Neural crest cell (in vitro differentiated cells): ENCODE measurements around the gene ENTREP3. TPM values are rescaled to one million over a fixed set of nuclear protein-coding genes. Genes with fewer than 3 reads are reported as not detected.
A peak's percentile ranks its signal among the peaks of the same experiment; 100 is the strongest.
"Not testable (repeated sequence)": the region's sequence is repeated elsewhere in the genome, so short reads cannot be mapped to it uniquely, and the experiment has no call there.

Source experiments
- DNase-seq: peaks from one replicate; pipeline ENCODE4 v3.0.0; 2021; ENCODE audit warnings: low read depth, mixed read lengths, low spot score
- H3K27ac Mint-ChIP-seq: one replicate; pipeline ENCODE4 v1.8.0; 2021; ENCODE audit warnings: mild to moderate bottlenecking, mixed read lengths; ENCODE audit not compliant: unreplicated experiment
- H3K27me3 Mint-ChIP-seq: 2 replicates; pipeline ENCODE4 v1.8.0; 2021; ENCODE audit warnings: low read depth, mild to moderate bottlenecking, mixed read lengths
- H3K36me3 Mint-ChIP-seq: 2 replicates; pipeline ENCODE4 v1.8.0; 2021; ENCODE audit warnings: low read depth, mild to moderate bottlenecking, mixed read lengths
- H3K4me1 Mint-ChIP-seq: 2 replicates; pipeline ENCODE4 v1.8.0; 2021; ENCODE audit warnings: mixed read lengths
- H3K4me3 Mint-ChIP-seq: one replicate; pipeline ENCODE4 v1.8.0; 2021; ENCODE audit warnings: mild to moderate bottlenecking, mixed read lengths
- H3K9me3 Mint-ChIP-seq: 2 replicates; pipeline ENCODE4 v1.8.0; 2021; ENCODE audit warnings: mixed read lengths
- total RNA-seq: library from RNA; stranded (reverse); gene quantifications from 2 replicates; pipeline ENCODE4 v1.2.1, GENCODE V29; 2021
- TF ChIP-seq, protein P1 (sequence below): fragments of 200-600 bp; sonication (generic); conservative IDR thresholded peaks from 2 replicates; pipeline ENCODE4 v1.5.0; 2021; ENCODE audit warnings: antibody characterized with exemption, mild to moderate bottlenecking

Gene ENTREP3
- total RNA-seq, 1 donor from 2014 or later = 93.1 TPM

DNA sequence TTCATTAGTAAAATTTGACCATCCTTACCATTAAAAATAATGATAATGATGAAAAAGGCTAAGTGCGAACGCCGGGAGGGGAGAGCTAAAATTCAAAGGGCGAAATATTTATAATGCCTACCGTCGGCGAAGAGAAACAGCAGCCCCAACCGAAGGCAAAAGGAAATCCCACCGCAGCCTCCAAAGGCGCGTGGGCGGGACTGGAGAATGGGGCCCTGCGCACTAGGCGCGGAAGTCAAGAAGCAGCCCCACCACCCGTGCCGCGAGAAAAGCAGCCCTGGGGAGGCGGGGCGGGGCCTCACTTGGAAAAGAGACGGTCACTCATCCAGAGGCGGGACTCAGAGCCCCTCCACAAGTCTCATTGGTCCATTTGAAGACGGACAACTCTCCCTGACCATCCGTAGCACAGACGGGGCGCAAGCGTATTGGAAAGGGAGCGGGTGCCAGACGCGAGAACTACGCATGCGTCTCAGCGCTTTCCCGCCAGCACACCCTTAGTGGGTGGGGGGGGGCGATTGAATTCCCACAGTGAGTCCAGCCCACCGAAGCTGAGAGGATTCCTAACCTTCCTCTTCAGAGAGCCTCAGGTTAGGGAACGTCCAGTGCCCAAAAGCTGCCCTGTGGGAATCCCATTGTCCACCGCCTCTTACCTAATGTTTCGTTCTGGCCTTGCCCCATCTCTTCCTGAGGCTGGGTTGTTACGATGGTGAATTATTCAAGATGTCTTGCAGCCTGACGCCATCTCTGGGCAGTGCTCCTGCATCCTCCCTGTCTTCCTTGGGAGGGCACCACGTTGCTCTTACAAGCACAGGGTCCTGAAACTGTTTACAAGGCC is 27.8 kb downstream of the ENTREP3 start:
- TF ChIP-seq, protein P1, sequence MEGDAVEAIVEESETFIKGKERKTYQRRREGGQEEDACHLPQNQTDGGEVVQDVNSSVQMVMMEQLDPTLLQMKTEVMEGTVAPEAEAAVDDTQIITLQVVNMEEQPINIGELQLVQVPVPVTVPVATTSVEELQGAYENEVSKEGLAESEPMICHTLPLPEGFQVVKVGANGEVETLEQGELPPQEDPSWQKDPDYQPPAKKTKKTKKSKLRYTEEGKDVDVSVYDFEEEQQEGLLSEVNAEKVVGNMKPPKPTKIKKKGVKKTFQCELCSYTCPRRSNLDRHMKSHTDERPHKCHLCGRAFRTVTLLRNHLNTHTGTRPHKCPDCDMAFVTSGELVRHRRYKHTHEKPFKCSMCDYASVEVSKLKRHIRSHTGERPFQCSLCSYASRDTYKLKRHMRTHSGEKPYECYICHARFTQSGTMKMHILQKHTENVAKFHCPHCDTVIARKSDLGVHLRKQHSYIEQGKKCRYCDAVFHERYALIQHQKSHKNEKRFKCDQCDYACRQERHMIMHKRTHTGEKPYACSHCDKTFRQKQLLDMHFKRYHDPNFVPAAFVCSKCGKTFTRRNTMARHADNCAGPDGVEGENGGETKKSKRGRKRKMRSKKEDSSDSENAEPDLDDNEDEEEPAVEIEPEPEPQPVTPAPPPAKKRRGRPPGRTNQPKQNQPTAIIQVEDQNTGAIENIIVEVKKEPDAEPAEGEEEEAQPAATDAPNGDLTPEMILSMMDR = no peak
- Mint-ChIP-seq H3K27me3 (no peaks in the 10 kb centered on the region), H3K9me3 (no peaks in the 10 kb centered on the region), H3K36me3 (peaks cover 4% of the 10 kb centered on the region), H3K4me3 (peak overlapping the region; percentile 94), H3K27ac (peak overlapping the region; percentile 97), H3K4me1 (peaks cover 34% of the 10 kb centered on the region)
- peak; percentile 98 for DNase-seq

DNA sequence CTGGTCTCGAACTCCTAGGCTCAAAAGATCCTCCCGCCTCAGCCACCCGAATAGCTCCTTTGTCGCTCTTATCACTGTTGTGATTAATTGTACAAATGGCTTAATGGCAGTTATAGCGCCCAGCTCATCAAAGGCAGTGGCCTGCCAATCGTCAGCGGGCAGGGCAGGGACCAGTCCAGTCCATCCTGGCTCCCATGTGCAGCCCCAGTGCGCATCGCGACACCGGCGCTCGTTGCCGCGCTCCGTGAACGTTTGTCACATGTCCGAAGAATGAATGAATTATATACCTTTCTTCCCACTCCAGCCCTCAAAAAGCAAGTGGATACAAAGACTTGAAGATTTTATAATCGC is 28.4 kb downstream of the ENTREP3 start:
- peak; percentile 45 for DNase-seq
- peaks cover 37% of the 10 kb centered on the region for H3K4me1 Mint-ChIP-seq
- peak overlapping the region; percentile 94 for H3K4me3 Mint-ChIP-seq
- H3K27ac Mint-ChIP-seq = peak overlapping the region; percentile 97
- peaks cover 4% of the 10 kb centered on the region for H3K36me3 Mint-ChIP-seq
- TF ChIP-seq, protein P1 = peak; percentile 31
- H3K9me3 Mint-ChIP-seq = no peaks in the 10 kb centered on the region
- H3K27me3 Mint-ChIP-seq = no peaks in the 10 kb centered on the region

DNA sequence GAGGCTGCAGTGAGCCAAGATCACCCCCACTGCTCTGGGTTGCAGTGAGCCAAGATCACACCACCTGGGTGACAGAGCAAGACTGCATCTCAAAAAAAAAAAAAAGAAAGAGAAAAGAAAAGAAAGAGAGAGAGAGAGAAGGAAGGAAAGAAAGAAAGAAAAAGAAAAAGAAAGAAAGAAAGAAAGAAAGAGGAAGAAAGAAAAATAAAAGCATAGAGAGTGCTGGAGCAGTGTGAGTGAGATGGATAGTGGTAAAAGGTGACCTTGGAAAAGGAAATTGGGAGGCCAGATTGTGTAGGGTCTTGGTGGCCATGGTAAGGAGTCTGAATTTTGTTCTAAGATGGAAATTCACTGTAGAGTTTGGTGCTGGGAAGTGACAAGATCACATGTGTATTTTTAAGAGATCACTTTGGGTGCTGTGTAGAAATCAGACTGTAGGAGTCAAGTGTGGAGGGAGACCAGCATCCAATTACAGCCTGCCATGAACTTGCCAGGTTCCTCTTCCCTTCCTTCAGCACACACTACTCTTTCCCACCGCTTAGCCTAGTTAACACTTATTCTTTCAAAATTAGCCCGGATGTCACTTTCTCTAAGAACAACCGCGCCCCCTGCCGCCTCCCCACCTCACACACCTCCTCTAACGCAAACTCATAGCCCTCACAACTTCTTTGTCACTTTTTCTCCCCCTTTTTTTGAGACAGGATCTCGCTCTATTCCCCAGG is 28.9 kb downstream of the ENTREP3 start:
- DNase-seq = peak; percentile 48

DNA sequence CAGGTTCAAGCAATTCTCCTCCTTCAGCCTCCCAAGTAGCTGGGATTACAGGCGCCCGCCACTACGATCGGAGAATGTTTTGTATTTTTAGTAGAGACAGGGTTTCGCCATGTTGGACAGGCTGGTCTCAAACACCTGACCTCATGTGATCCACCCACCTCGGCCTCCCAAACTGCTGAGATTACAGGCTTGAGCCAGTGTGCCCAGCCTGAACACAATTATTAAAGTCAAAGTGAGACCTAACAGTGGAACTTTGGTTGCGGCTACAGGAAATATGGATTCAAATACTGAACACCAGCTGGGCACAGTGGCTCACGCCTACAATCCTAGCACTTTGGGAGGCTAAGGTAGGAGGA is 29.9 kb downstream of the ENTREP3 start:
- H3K27ac Mint-ChIP-seq = peak overlapping the region; percentile 75
- not testable (repeated sequence) for H3K27me3 Mint-ChIP-seq, H3K9me3 Mint-ChIP-seq, DNase-seq, H3K36me3 Mint-ChIP-seq
- H3K4me1 Mint-ChIP-seq = peaks cover 37% of the 10 kb centered on the region
- H3K4me3 Mint-ChIP-seq = peak overlapping the region; percentile 94

More for the DNA sequence above, 28.9 kb downstream of the ENTREP3 start:
- Mint-ChIP-seq H3K4me3 (peak overlapping the region; percentile 94), H3K27me3 (no peaks in the 10 kb centered on the region), H3K27ac (peak overlapping the region; percentile 97), H3K36me3 (peaks cover 4% of the 10 kb centered on the region), H3K9me3 (no peaks in the 10 kb centered on the region), H3K4me1 (peaks cover 37% of the 10 kb centered on the region)
- TF ChIP-seq, protein P1 = peak; percentile 56

DNA sequence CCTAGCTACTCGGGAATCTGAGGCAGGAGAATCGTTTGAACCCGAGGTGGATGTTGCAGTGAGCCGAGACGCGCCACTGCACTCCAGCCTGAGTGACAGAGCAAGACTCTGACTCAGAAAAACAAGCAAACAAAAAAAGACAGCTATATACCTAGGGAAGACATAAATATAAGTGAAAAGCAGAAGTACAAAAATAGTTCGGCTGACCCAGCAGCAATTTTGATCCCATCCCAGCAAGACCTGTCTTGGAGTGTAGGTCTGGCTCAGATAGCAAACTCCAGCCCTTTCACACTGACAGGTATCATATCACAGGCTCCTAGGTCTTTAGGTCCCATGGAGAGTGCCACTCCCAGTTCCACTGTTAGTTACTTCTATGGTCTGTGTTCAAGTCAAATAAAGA is 32.2 kb downstream of the ENTREP3 start:
- H3K27ac Mint-ChIP-seq = no peak overlapping the region
- H3K9me3 Mint-ChIP-seq = no peaks in the 10 kb centered on the region
- TF ChIP-seq, protein P1 = no peak
- peaks cover 4% of the 10 kb centered on the region for H3K36me3 Mint-ChIP-seq
- no peak for DNase-seq
- H3K4me1 Mint-ChIP-seq = peaks cover 51% of the 10 kb centered on the region
- peak overlapping the region; percentile 47 for H3K4me3 Mint-ChIP-seq
- H3K27me3 Mint-ChIP-seq = no peaks in the 10 kb centered on the region

DNA sequence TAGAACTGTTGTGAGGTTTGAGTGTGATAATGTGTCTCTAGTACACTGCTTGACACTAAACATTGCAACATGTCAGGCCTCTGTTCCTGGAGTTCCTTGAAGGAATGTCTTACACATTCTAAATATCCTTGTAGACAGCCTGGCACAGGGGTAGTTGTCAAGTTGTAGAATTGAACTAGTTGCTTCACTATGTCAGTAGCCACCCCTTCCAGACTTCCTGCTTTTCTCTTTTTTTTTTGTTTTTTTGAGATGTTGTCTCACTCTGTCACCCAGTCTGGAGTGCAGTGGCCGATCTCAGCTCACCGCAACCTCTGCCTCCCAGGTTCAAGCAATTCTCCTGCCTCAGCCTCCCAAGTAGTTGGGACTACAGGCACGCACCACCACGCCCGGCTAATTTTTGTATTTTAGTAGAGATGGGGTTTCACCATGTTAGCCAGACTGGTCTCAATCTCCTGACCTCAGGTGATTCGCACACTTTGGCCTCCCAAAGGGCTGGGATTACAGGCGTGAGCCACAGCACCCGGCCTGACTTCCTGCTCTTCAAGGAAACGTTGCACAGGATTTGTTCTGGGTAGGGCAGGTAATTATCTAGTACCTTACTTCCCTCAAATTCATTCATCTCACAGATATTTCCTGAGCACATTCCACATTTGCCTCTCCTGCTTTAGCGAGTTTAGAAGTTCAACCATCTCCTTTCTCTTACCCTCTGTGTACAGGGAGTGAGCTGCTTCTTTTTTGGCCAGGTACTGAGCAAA is 34.9 kb downstream of the ENTREP3 start:
- H3K4me3 Mint-ChIP-seq, H3K36me3 Mint-ChIP-seq, H3K27ac Mint-ChIP-seq, H3K27me3 Mint-ChIP-seq, H3K9me3 Mint-ChIP-seq, DNase-seq: not testable (repeated sequence)
- H3K4me1 Mint-ChIP-seq = peaks cover 30% of the 10 kb centered on the region
